DND-41 (cell line): Measurements from ENCODE around the gene CELSR1.

Source experiments
- ATAC-seq: fragments of 200-7000 bp; cut with Tn5 transposase; 3 replicates; pipeline ENCODE4 v1.9.1; 2021; ENCODE audit warnings: low read depth; ENCODE audit not compliant: insufficient read depth
- DNase-seq: peaks from one replicate; pipeline ENCODE4 v3.0.0-alpha.2; 2020
- H2AFZ ChIP-seq: 2 replicates; pipeline ENCODE4 v1.6.0; 2012; ENCODE audit warnings: low read depth, low read length
- H3K27ac ChIP-seq: 2 replicates; pipeline ENCODE4 v1.5.1; 2012; ENCODE audit warnings: low read length, inconsistent platforms
- H3K27me3 ChIP-seq: fragments of 200-600 bp; sonication (generic); 2 replicates; pipeline ENCODE4 v1.6.0; 2012; ENCODE audit warnings: low read length, mild to moderate bottlenecking, inconsistent platforms; ENCODE audit not compliant: insufficient read depth, poor library complexity
- H3K36me3 ChIP-seq: 2 replicates; pipeline ENCODE4 v1.5.1; 2012; ENCODE audit warnings: low read length, inconsistent platforms; ENCODE audit not compliant: insufficient read depth
- H3K4me1 ChIP-seq: 2 replicates; pipeline ENCODE4 v1.5.1; 2012; ENCODE audit warnings: mild to moderate bottlenecking, low read length; ENCODE audit not compliant: insufficient read depth
- H3K4me2 ChIP-seq: 2 replicates; pipeline ENCODE4 v1.6.0; 2012; ENCODE audit warnings: mild to moderate bottlenecking, moderate library complexity, low read length, inconsistent platforms; ENCODE audit not compliant: insufficient read depth
- H3K4me3 ChIP-seq, 2 experiments: fragments of 200-600 bp in 1 of 2; shearing (Covaris generic) in 1 of 2; 2 replicates each; pipeline ENCODE4 v1.5.1; 2012 to 2016; ENCODE audit warnings: inconsistent platforms in 2 of 2, low read length in 2 of 2, mild to moderate bottlenecking in 2 of 2, low read depth in 1 of 2, moderate library complexity in 1 of 2
- H3K79me2 ChIP-seq: 2 replicates; pipeline ENCODE4 v1.6.0; 2012; ENCODE audit warnings: low read length, inconsistent platforms; ENCODE audit not compliant: insufficient read depth
- H3K9ac ChIP-seq: 2 replicates; pipeline ENCODE4 v1.6.0; 2012; ENCODE audit warnings: low read depth, mild to moderate bottlenecking, inconsistent platforms, low read length, moderate library complexity
- H3K9me3 ChIP-seq: 2 replicates; pipeline ENCODE4 v1.5.1; 2012; ENCODE audit warnings: low read length, moderate library complexity, mild to moderate bottlenecking, inconsistent platforms; ENCODE audit not compliant: insufficient read depth, severe bottlenecking
- H4K20me1 ChIP-seq: 2 replicates; pipeline ENCODE4 v1.6.0; 2012; ENCODE audit warnings: low read length; ENCODE audit not compliant: insufficient read depth
- CTCF ChIP-seq: IDR thresholded peaks from 2 replicates; pipeline ENCODE4 v1.5.1; 2012; ENCODE audit warnings: borderline replicate concordance, low read length, moderate library complexity, mild to moderate bottlenecking; ENCODE audit not compliant: poor library complexity, severe bottlenecking; ENCODE audit errors: extremely low read depth
- EZH2 ChIP-seq: IDR thresholded peaks from 3 replicates; pipeline ENCODE4 v1.6.1; 2012; ENCODE audit warnings: borderline replicate concordance, low read depth, mild to moderate bottlenecking, moderate library complexity, low read length, inconsistent platforms; ENCODE audit not compliant: severe bottlenecking

Gene CELSR1

GRCh38 chr22:46450931-46451561, 86.4 kb downstream of the CELSR1 start:
- Histone ChIP-seq H3K9ac (no peak overlapping the region), H2AFZ (no peak overlapping the region), H3K27ac (no peak overlapping the region), H3K79me2 (no peaks in the 10 kb centered on the region), H3K4me2 (no peak overlapping the region), H4K20me1 (no peaks in the 10 kb centered on the region), H3K4me1 (no peaks in the 10 kb centered on the region), H3K4me3 (no peak overlapping the region), H3K36me3 (no peaks in the 10 kb centered on the region), H3K27me3 (peaks cover 12% of the 10 kb centered on the region), H3K9me3 (no peaks in the 10 kb centered on the region)
- no peak for DNase-seq
- no peak for TF ChIP-seq EZH2
- TF ChIP-seq CTCF, result no peak
- ATAC-seq, result no peak

GRCh38 chr22:46449974-46450745, 87.3 kb downstream of the CELSR1 start:
- Histone ChIP-seq H3K36me3 (no peaks in the 10 kb centered on the region), H4K20me1 (no peaks in the 10 kb centered on the region), H3K27ac (no peak overlapping the region), H3K4me3 (no peak overlapping the region), H3K79me2 (no peaks in the 10 kb centered on the region), H3K4me2 (no peak overlapping the region), H3K9me3 (no peaks in the 10 kb centered on the region), H2AFZ (no peak overlapping the region), H3K27me3 (peaks cover 12% of the 10 kb centered on the region), H3K4me1 (no peaks in the 10 kb centered on the region), H3K9ac (no peak overlapping the region)
- no peak for DNase-seq
- no peak for ATAC-seq
- no peak for TF ChIP-seq EZH2
- TF ChIP-seq CTCF, result no peak

GRCh38 chr22:46449116-46449691, 88.2 kb downstream of the CELSR1 start:
- Histone ChIP-seq H3K4me3 (no peak overlapping the region), H3K4me2 (no peak overlapping the region), H4K20me1 (no peaks in the 10 kb centered on the region), H3K27me3 (peaks cover 8% of the 10 kb centered on the region), H3K27ac (no peak overlapping the region), H3K4me1 (no peaks in the 10 kb centered on the region), H2AFZ (no peak overlapping the region), H3K9ac (no peak overlapping the region), H3K79me2 (no peaks in the 10 kb centered on the region), H3K9me3 (no peaks in the 10 kb centered on the region), H3K36me3 (no peaks in the 10 kb centered on the region)
- DNase-seq, result no peak
- no peak for ATAC-seq
- no peak for TF ChIP-seq EZH2
- TF ChIP-seq CTCF, result no peak
